SK-N-SH treated with all-trans-retinoic acid at 6 μM for 48 hours (cell line): ENCODE data around the gene ALG9.

Experiments used
- ATAC-seq: fragments of 200-7000 bp; cut with Tn5 transposase; 3 replicates; pipeline ENCODE4 v1.9.1; 2020; ENCODE audit warnings: mild to moderate bottlenecking, moderate library complexity
- ARNTL ChIP-seq: fragments of 450-650 bp; formaldehyde crosslinking; IDR thresholded peaks from 2 replicates; pipeline ENCODE4 v1.5.0; 2020; ENCODE audit warnings: low read depth, mild to moderate bottlenecking, moderate library complexity, borderline replicate concordance
- BACH2 ChIP-seq: fragments of 250-450 bp; sonication (Bioruptor Pico); IDR thresholded peaks from 2 replicates; pipeline ENCODE4 v1.9.0; 2021; ENCODE audit warnings: mild to moderate bottlenecking, borderline replicate concordance
- CSDC2 ChIP-seq: fragments of 250-450 bp; sonication (Bioruptor Pico); IDR thresholded peaks from 2 replicates; pipeline ENCODE4 v1.5.0; 2020; ENCODE audit warnings: mild to moderate bottlenecking, moderate library complexity
- ESRRG ChIP-seq: fragments of 250-450 bp; sonication (Bioruptor Pico); IDR thresholded peaks from 2 replicates; pipeline ENCODE4 v1.6.1; 2021; ENCODE audit warnings: mild to moderate bottlenecking
- GLIS3 ChIP-seq: fragments of 250-450 bp; sonication (Bioruptor Pico); IDR thresholded peaks from 2 replicates; pipeline ENCODE4 v1.5.0; 2020; ENCODE audit warnings: mild to moderate bottlenecking, moderate library complexity
- ISL1 ChIP-seq: fragments of 250-450 bp; sonication (Bioruptor Pico); IDR thresholded peaks from 2 replicates; pipeline ENCODE4 v2.1.2; 2022; ENCODE audit warnings: mild to moderate bottlenecking, moderate library complexity
- OSR1 ChIP-seq: fragments of 250-450 bp; sonication (Bioruptor Pico); IDR thresholded peaks from 2 replicates; pipeline ENCODE4 v1.8.0; 2022; ENCODE audit warnings: moderate library complexity, mild to moderate bottlenecking, inconsistent platforms
- PPARA ChIP-seq: fragments of 250-450 bp; sonication (Bioruptor Pico); IDR thresholded peaks from 2 replicates; pipeline ENCODE4 v1.5.0; 2020; ENCODE audit warnings: mild to moderate bottlenecking, borderline replicate concordance
- RARB ChIP-seq: fragments of 250-450 bp; sonication (Bioruptor Pico); IDR thresholded peaks from 2 replicates; pipeline ENCODE4 v1.8.0; 2021; ENCODE audit warnings: mild to moderate bottlenecking, moderate library complexity
- SNAI2 ChIP-seq: fragments of 250-450 bp; sonication (Bioruptor Pico); IDR thresholded peaks from 2 replicates; pipeline ENCODE4 v1.5.0; 2020; ENCODE audit warnings: mild to moderate bottlenecking, moderate library complexity
- TCF4 ChIP-seq: fragments of 250-450 bp; sonication (Bioruptor Pico); IDR thresholded peaks from 2 replicates; pipeline ENCODE4 v1.8.0; 2021; ENCODE audit warnings: mild to moderate bottlenecking, moderate library complexity, borderline replicate concordance
- TOX ChIP-seq: fragments of 250-450 bp; sonication (Bioruptor Pico); IDR thresholded peaks from 2 replicates; pipeline ENCODE4 v1.8.0; 2021; ENCODE audit warnings: mild to moderate bottlenecking, moderate library complexity, borderline replicate concordance
- ZC3H10 ChIP-seq: fragments of 250-450 bp; sonication (Bioruptor Pico); IDR thresholded peaks from 2 replicates; pipeline ENCODE4 v1.5.1; 2021; ENCODE audit warnings: mild to moderate bottlenecking, moderate library complexity
- ZFP3 ChIP-seq: fragments of 250-450 bp; sonication (Bioruptor Pico); IDR thresholded peaks from 2 replicates; pipeline ENCODE4 v1.5.0; 2020; ENCODE audit warnings: mild to moderate bottlenecking, moderate library complexity
- ZFP30 ChIP-seq: fragments of 450-650 bp; formaldehyde crosslinking; IDR thresholded peaks from 2 replicates; pipeline ENCODE4 v1.5.0; 2022; ENCODE audit warnings: mild to moderate bottlenecking, moderate library complexity
- ZNF565 ChIP-seq: fragments of 450-650 bp; formaldehyde crosslinking; conservative IDR thresholded peaks from 2 replicates; pipeline ENCODE4 v1.5.0; 2020; ENCODE audit warnings: low read depth, mild to moderate bottlenecking, moderate library complexity
- ZNF70 ChIP-seq: fragments of 450-650 bp; formaldehyde crosslinking; IDR thresholded peaks from 2 replicates; pipeline ENCODE4 v1.5.0; 2020; ENCODE audit warnings: mild to moderate bottlenecking, moderate library complexity
- ZNF8 ChIP-seq: fragments of 450-650 bp; formaldehyde crosslinking; IDR thresholded peaks from 2 replicates; pipeline ENCODE4 v1.5.0; 2020; ENCODE audit warnings: mild to moderate bottlenecking, moderate library complexity
- TF ChIP-seq, protein P1 (sequence below): fragments of 250-450 bp; sonication (Bioruptor Pico); IDR thresholded peaks from 2 replicates; pipeline ENCODE4 v1.5.1; 2020; ENCODE audit warnings: low read depth, mild to moderate bottlenecking, moderate library complexity
- TF ChIP-seq, protein P2 (sequence below): fragments of 250-450 bp; sonication (Bioruptor Pico); IDR thresholded peaks from 2 replicates; pipeline ENCODE4 v1.8.0; 2020; ENCODE audit warnings: mild to moderate bottlenecking, moderate library complexity, borderline replicate concordance
- TF ChIP-seq, protein P3 (sequence below): fragments of 250-450 bp; sonication (Bioruptor Pico); IDR thresholded peaks from 2 replicates; pipeline ENCODE4 v1.5.1; 2021; ENCODE audit warnings: mild to moderate bottlenecking, moderate library complexity
- TF ChIP-seq, protein P4 (sequence below): fragments of 250-450 bp; sonication (Bioruptor Pico); IDR thresholded peaks from 2 replicates; pipeline ENCODE4 v1.8.0; 2021; ENCODE audit warnings: low read depth, mild to moderate bottlenecking, moderate library complexity, borderline replicate concordance
- TF ChIP-seq, protein P5 (sequence below): fragments of 250-450 bp; sonication (Bioruptor Pico); IDR thresholded peaks from 2 replicates; pipeline ENCODE4 v1.5.0; 2020; ENCODE audit warnings: mild to moderate bottlenecking, moderate library complexity

Gene ALG9

DNA sequence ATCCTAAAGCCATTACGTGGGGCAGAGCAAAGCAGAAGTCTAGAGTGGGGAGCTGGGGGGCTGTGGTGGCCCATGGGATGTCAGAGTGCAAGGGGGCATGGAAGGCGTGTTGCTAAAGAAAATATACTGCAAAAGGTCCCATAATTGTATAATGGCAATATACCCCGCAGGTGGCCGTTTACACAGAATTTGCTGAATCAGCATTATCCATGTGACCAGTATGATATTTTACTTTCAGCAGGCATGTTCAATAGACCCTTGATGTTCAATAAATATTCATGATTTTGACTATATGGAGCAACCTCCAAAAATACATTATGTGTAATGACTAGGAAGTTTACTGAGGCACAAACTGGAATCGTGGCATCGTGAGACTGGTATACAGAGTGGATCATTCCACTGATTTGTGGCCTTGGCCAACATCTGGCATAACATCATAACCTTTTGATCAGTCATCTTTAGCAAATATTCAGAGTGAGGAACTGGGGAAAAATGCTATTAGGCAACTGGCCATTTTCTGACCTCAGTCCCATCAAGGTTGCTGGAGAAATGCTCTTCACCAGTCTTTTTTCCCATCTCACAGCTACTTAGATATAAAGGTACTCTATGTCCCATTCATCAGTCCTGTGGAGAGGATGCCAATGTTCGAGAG is 75.9 kb downstream of the ALG9 start:
- TF ChIP-seq ESRRG (no peak), ZNF8 (CRISPR knock-in tag) (no peak), OSR1 (CRISPR knock-in tag) (no peak), ISL1 (CRISPR knock-in tag) (no peak), RARB (CRISPR knock-in tag) (no peak), ZFP3 (CRISPR knock-in tag) (no peak), BACH2 (CRISPR knock-in tag) (no peak), SNAI2 (no peak), ZFP30 (no peak), ARNTL (CRISPR knock-in tag) (no peak), CSDC2 (CRISPR knock-in tag) (no peak), GLIS3 (CRISPR knock-in tag) (no peak), PPARA (CRISPR knock-in tag) (no peak), ZC3H10 (CRISPR knock-in tag) (no peak)
- TF ChIP-seq, protein P1, sequence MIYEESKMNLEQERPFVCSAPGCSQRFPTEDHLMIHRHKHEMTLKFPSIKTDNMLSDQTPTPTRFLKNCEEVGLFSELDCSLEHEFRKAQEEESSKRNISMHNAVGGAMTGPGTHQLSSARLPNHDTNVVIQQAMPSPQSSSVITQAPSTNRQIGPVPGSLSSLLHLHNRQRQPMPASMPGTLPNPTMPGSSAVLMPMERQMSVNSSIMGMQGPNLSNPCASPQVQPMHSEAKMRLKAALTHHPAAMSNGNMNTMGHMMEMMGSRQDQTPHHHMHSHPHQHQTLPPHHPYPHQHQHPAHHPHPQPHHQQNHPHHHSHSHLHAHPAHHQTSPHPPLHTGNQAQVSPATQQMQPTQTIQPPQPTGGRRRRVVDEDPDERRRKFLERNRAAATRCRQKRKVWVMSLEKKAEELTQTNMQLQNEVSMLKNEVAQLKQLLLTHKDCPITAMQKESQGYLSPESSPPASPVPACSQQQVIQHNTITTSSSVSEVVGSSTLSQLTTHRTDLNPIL (CRISPR knock-in tag): no peak
- TF ChIP-seq, protein P2, sequence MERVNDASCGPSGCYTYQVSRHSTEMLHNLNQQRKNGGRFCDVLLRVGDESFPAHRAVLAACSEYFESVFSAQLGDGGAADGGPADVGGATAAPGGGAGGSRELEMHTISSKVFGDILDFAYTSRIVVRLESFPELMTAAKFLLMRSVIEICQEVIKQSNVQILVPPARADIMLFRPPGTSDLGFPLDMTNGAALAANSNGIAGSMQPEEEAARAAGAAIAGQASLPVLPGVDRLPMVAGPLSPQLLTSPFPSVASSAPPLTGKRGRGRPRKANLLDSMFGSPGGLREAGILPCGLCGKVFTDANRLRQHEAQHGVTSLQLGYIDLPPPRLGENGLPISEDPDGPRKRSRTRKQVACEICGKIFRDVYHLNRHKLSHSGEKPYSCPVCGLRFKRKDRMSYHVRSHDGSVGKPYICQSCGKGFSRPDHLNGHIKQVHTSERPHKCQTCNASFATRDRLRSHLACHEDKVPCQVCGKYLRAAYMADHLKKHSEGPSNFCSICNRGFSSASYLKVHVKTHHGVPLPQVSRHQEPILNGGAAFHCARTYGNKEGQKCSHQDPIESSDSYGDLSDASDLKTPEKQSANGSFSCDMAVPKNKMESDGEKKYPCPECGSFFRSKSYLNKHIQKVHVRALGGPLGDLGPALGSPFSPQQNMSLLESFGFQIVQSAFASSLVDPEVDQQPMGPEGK (CRISPR knock-in tag): no peak
- TF ChIP-seq, protein P3, sequence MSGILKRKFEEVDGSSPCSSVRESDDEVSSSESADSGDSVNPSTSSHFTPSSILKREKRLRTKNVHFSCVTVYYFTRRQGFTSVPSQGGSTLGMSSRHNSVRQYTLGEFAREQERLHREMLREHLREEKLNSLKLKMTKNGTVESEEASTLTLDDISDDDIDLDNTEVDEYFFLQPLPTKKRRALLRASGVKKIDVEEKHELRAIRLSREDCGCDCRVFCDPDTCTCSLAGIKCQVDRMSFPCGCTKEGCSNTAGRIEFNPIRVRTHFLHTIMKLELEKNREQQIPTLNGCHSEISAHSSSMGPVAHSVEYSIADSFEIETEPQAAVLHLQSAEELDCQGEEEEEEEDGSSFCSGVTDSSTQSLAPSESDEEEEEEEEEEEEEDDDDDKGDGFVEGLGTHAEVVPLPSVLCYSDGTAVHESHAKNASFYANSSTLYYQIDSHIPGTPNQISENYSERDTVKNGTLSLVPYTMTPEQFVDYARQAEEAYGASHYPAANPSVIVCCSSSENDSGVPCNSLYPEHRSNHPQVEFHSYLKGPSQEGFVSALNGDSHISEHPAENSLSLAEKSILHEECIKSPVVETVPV (CRISPR knock-in tag): no peak
- no peak for ATAC-seq

DNA sequence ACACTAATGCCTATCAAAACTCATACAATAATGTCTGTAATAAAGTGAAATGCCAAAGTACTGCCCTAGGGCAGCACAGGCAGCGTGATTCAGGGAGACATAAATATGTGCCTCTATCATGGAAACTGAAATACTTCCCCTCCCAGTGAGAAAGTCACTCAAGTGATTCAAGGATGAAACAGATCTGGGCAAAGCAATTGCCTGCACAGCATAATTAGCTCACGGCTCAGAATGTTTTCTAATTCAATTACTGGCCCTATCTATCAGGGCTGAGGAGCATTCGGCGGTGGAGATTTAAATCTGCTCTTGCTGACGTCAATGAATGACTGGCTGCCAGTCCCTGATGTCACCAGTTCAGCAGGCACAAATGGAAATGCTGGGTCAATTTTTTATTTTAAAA is 77.5 kb downstream of the ALG9 start:
- TF ChIP-seq ZNF8 (CRISPR knock-in tag): peak; percentile 35; the same call in 1 of the 2 replicates
- TF ChIP-seq, protein P2 (CRISPR knock-in tag): peak; percentile 88
- TF ChIP-seq, protein P1 (CRISPR knock-in tag): peak; percentile 69
- TF ChIP-seq CSDC2 (CRISPR knock-in tag): peak; percentile 75; the same call in 1 of the 2 replicates
- peak; percentile 97; the same call in 1 of the 2 replicates for TF ChIP-seq TOX (CRISPR knock-in tag)
- TF ChIP-seq RARB (CRISPR knock-in tag): peak; percentile 89; the same call in 1 of the 2 replicates
- no peak for TF ChIP-seq ZNF565 (CRISPR knock-in tag)
- TF ChIP-seq ZFP30: no peak
- TF ChIP-seq ZC3H10 (CRISPR knock-in tag): peak; percentile 97
- TF ChIP-seq, protein P3 (CRISPR knock-in tag): peak; percentile 66; the same call in 1 of the 2 replicates
- peak; percentile 93 for TF ChIP-seq ISL1 (CRISPR knock-in tag)
- TF ChIP-seq TCF4 (CRISPR knock-in tag): peak; percentile 91
- TF ChIP-seq BACH2 (CRISPR knock-in tag): peak; percentile 49; the same call in 1 of the 2 replicates
- peak; percentile 62 for TF ChIP-seq ZNF70 (CRISPR knock-in tag)
- 0 out of 2 replicates have a peak, but pooled peaks have one; percentile 67 for TF ChIP-seq ESRRG
- TF ChIP-seq PPARA (CRISPR knock-in tag): no peak
- TF ChIP-seq, protein P4, sequence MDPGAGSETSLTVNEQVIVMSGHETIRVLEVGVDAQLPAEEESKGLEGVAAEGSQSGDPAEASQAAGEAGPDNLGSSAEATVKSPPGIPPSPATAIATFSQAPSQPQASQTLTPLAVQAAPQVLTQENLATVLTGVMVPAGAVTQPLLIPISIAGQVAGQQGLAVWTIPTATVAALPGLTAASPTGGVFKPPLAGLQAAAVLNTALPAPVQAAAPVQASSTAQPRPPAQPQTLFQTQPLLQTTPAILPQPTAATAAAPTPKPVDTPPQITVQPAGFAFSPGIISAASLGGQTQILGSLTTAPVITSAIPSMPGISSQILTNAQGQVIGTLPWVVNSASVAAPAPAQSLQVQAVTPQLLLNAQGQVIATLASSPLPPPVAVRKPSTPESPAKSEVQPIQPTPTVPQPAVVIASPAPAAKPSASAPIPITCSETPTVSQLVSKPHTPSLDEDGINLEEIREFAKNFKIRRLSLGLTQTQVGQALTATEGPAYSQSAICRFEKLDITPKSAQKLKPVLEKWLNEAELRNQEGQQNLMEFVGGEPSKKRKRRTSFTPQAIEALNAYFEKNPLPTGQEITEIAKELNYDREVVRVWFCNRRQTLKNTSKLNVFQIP (CRISPR knock-in tag): 0 out of 2 replicates have a peak, but pooled peaks have one; percentile 20
- no peak for TF ChIP-seq ARNTL (CRISPR knock-in tag)
- TF ChIP-seq, protein P5, sequence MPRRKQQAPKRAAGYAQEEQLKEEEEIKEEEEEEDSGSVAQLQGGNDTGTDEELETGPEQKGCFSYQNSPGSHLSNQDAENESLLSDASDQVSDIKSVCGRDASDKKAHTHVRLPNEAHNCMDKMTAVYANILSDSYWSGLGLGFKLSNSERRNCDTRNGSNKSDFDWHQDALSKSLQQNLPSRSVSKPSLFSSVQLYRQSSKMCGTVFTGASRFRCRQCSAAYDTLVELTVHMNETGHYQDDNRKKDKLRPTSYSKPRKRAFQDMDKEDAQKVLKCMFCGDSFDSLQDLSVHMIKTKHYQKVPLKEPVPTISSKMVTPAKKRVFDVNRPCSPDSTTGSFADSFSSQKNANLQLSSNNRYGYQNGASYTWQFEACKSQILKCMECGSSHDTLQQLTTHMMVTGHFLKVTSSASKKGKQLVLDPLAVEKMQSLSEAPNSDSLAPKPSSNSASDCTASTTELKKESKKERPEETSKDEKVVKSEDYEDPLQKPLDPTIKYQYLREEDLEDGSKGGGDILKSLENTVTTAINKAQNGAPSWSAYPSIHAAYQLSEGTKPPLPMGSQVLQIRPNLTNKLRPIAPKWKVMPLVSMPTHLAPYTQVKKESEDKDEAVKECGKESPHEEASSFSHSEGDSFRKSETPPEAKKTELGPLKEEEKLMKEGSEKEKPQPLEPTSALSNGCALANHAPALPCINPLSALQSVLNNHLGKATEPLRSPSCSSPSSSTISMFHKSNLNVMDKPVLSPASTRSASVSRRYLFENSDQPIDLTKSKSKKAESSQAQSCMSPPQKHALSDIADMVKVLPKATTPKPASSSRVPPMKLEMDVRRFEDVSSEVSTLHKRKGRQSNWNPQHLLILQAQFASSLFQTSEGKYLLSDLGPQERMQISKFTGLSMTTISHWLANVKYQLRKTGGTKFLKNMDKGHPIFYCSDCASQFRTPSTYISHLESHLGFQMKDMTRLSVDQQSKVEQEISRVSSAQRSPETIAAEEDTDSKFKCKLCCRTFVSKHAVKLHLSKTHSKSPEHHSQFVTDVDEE (CRISPR knock-in tag): peak; percentile 94; the same call in 1 of the 2 replicates
- peak; percentile 87; the same call in 1 of the 2 replicates for TF ChIP-seq SNAI2
- TF ChIP-seq GLIS3 (CRISPR knock-in tag): peak; percentile 75
- peak; percentile 88 for TF ChIP-seq ZFP3 (CRISPR knock-in tag)
- TF ChIP-seq OSR1 (CRISPR knock-in tag): no peak
- peak; percentile 92 for ATAC-seq
